ENCODE results near the gene CAB39L.

DNA sequence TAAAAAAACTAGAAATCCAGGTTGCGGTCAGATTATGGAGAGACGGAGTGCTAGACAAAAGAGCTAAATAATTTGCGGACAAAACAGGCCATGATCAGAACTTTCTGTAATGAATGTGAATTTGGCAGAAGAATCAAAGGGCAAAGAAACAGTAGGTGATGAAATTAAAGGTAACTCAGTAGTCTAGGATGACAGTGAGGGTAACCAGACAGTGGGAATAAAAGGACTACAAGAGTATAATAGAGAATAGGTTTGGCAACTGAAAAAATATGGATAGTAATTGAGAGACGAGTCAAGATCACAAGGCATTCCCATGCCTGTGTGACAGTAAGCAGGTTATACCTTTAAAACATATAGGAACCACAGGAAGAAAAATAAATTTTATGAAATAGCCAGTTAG, 35.9 kb downstream of the CAB39L start:
- TF ChIP-seq, protein P1, sequence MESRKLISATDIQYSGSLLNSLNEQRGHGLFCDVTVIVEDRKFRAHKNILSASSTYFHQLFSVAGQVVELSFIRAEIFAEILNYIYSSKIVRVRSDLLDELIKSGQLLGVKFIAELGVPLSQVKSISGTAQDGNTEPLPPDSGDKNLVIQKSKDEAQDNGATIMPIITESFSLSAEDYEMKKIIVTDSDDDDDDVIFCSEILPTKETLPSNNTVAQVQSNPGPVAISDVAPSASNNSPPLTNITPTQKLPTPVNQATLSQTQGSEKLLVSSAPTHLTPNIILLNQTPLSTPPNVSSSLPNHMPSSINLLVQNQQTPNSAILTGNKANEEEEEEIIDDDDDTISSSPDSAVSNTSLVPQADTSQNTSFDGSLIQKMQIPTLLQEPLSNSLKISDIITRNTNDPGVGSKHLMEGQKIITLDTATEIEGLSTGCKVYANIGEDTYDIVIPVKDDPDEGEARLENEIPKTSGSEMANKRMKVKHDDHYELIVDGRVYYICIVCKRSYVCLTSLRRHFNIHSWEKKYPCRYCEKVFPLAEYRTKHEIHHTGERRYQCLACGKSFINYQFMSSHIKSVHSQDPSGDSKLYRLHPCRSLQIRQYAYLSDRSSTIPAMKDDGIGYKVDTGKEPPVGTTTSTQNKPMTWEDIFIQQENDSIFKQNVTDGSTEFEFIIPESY (CRISPR knock-in tag; IDR thresholded peaks at IDR 0.05), result no peak
- TF ChIP-seq CBX2 (IDR thresholded peaks at IDR 0.05; ENCODE audit: low read depth, low read length) (no peak), CBX2 (CRISPR knock-in tag; IDR thresholded peaks at IDR 0.05; ENCODE audit: low read depth) (no peak), SP140L (CRISPR knock-in tag; IDR thresholded peaks at IDR 0.05; ENCODE audit: borderline replicate concordance) (no peak), MYC (CRISPR knock-in tag; IDR thresholded peaks at IDR 0.05; ENCODE audit: borderline replicate concordance) (no peak), NCOR1 (IDR thresholded peaks at IDR 0.05; ENCODE audit: borderline replicate concordance, low read length) (no peak), NFE2L2 (IDR thresholded peaks at IDR 0.05; ENCODE audit: low read length) (no peak), FOXJ3 (CRISPR knock-in tag; IDR thresholded peaks at IDR 0.05; ENCODE audit: borderline replicate concordance) (no peak), HHEX (CRISPR knock-in tag; IDR thresholded peaks at IDR 0.05) (no peak), ZNF569 (CRISPR knock-in tag; IDR thresholded peaks at IDR 0.05; ENCODE audit: borderline replicate concordance) (no peak), RARG (CRISPR knock-in tag; IDR thresholded peaks at IDR 0.05; ENCODE audit: low read depth) (no peak), PRMT3 (CRISPR knock-in tag; IDR thresholded peaks at IDR 0.05; ENCODE audit: borderline replicate concordance, low read depth) (no peak), REL (CRISPR knock-in tag; conservative IDR thresholded peaks at IDR 0.05) (no peak)
- TF ChIP-seq, protein P2, sequence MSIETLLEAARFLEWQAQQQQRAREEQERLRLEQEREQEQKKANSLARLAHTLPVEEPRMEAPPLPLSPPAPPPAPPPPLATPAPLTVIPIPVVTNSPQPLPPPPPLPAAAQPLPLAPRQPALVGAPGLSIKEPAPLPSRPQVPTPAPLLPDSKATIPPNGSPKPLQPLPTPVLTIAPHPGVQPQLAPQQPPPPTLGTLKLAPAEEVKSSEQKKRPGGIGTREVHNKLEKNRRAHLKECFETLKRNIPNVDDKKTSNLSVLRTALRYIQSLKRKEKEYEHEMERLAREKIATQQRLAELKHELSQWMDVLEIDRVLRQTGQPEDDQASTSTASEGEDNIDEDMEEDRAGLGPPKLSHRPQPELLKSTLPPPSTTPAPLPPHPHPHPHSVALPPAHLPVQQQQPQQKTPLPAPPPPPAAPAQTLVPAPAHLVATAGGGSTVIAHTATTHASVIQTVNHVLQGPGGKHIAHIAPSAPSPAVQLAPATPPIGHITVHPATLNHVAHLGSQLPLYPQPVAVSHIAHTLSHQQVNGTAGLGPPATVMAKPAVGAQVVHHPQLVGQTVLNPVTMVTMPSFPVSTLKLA (IDR thresholded peaks at IDR 0.05), result no peak
- TF ChIP-seq, protein P3, sequence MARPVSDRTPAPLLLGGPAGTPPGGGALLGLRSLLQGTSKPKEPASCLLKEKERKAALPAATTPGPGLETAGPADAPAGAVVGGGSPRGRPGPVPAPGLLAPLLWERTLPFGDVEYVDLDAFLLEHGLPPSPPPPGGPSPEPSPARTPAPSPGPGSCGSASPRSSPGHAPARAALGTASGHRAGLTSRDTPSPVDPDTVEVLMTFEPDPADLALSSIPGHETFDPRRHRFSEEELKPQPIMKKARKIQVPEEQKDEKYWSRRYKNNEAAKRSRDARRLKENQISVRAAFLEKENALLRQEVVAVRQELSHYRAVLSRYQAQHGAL (CRISPR knock-in tag; IDR thresholded peaks at IDR 0.05; ENCODE audit: not compliant biosample characterization), result no peak

All from HepG2 (cell line).